ENCODE measurements around the gene LMOD1.
A peak's percentile ranks its signal among the peaks of the same experiment; 100 is the strongest.

Gene LMOD1

DNA sequence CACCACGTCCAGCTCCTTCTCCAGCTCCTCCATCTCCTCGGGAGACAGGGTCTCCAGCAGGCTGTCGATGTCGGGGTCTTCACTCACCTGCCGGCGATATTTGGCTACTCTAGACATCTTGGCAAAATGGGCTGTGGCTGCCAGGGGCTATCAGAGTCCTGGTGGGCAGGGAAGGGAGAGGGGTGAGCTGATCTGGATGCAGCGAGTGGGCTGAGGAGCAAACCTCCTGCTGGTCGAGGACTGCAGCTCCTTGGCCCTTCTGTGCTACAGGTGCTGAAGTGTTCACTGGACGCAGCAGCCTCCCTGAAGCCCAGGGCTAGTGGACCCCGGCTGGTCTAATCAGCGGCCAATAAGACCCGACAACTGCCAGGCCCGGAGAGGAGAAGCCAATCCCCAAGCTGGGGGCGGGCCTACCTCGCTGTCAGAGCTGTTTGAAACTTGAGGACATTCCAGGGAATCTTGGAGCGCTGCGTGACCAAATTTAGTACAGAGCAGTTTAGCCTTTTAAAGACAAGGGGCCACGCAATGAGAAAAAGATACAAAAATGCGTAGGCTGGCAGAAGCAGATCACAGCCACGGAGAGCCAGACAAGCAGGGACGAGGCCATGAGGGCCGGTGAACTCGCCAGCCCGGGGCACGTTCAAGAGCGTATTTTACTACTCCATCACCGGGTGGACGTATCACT, at the start of gene LMOD1:
Gene LMOD1 (minus strand): TSS at position 325 of the 685 bp plus-strand sequence. CDS start 208 bp downstream, at position 117.
- H3K4me3 ChIP-seq (replicated peaks in 1 of 2; ENCODE audit: low read depth in 2 of 2, low read length in 2 of 2) = peak within 1 kb of the TSS; percentile 38 to 42
- TF ChIP-seq, protein P1, sequence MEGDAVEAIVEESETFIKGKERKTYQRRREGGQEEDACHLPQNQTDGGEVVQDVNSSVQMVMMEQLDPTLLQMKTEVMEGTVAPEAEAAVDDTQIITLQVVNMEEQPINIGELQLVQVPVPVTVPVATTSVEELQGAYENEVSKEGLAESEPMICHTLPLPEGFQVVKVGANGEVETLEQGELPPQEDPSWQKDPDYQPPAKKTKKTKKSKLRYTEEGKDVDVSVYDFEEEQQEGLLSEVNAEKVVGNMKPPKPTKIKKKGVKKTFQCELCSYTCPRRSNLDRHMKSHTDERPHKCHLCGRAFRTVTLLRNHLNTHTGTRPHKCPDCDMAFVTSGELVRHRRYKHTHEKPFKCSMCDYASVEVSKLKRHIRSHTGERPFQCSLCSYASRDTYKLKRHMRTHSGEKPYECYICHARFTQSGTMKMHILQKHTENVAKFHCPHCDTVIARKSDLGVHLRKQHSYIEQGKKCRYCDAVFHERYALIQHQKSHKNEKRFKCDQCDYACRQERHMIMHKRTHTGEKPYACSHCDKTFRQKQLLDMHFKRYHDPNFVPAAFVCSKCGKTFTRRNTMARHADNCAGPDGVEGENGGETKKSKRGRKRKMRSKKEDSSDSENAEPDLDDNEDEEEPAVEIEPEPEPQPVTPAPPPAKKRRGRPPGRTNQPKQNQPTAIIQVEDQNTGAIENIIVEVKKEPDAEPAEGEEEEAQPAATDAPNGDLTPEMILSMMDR (IDR thresholded peaks at IDR 0.05; ENCODE audit: low read depth, low read length) = no peak
- peak; percentile 81 to 91 for DNase-seq (ENCODE audit: low read depth in 2 of 2)

GRCh38 chr1:201990427-201990826, 44.1 kb upstream of the LMOD1 start:
- peak in 1 of 2 donors; percentile 43 for DNase-seq (ENCODE audit: low read depth in 2 of 2)
- TF ChIP-seq, protein P1 (IDR thresholded peaks at IDR 0.05; ENCODE audit: low read depth, low read length) = no peak
- no peak overlapping the region for H3K4me3 ChIP-seq (replicated peaks in 1 of 2; ENCODE audit: low read depth in 2 of 2, low read length in 2 of 2)

DNA sequence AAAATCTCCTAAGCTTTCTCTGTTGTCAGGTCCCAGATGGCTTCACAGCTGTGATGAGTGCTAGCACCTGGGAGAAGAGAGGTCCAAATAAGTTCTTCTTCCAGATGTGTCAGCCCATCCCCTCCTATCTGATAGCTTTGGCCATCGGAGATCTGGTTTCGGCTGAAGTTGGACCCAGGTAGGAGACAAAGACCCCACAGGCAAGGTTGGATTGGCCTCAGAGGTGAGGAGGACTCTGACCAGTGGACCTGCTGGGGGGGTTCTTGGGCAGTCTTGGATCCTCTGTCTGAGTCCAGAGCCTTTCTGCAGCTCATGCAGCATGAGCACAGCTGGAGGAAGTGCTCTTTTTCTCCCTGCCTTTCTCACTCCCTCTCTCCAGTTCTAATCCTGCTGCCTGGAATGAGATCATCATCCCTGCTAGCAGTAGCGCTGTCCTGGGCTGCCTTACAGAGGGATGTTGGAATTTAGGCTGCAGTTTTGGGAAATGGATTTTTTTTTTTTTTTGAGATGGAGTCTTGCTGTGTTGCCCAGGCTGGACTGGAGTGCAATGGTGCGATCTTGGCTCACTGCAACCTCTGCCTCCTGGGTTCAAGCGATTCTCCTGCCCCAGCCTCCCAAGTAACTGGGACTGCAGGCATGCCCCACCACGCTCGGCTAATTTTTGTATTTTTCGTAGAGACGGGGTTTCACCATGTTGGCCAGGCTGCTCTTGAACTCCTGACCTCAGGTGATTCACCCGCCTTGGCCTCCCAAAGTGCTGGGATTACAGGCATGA, 43.2 kb upstream of the LMOD1 start:
- no peak for DNase-seq (ENCODE audit: low read depth in 2 of 2)
- H3K4me3 ChIP-seq (replicated peaks in 1 of 2; ENCODE audit: low read depth in 2 of 2, low read length in 2 of 2) = no peak overlapping the region
- TF ChIP-seq, protein P1 (IDR thresholded peaks at IDR 0.05; ENCODE audit: low read depth, low read length) = no peak

GRCh38 chr1:201988601-201989000, 42.3 kb upstream of the LMOD1 start:
- DNase-seq (ENCODE audit: low read depth in 2 of 2) = no peak
- H3K4me3 ChIP-seq (replicated peaks in 1 of 2; ENCODE audit: low read depth in 2 of 2, low read length in 2 of 2) = no peak overlapping the region
- TF ChIP-seq, protein P1 (IDR thresholded peaks at IDR 0.05; ENCODE audit: low read depth, low read length) = no peak

DNA sequence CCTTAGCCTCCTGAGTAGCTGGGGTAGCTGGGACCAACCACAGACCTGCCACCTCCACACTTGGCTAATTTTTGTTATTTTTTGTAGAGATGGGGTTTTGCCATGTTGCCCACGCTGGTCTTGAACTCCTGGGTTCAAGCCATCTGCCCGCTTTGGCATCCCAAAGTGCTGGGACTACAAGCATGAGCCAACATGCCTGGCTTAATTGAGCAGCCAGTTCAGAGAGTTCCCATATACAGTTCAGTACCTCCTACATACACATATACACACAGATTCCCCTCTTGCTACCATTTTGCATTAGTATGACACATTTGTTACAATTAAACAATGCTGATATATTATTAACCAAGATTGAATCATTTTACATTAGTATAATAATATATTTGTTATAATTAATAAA, 39.0 kb upstream of the LMOD1 start:
- DNase-seq (ENCODE audit: low read depth in 2 of 2) = no peak
- no peak overlapping the region for H3K4me3 ChIP-seq (replicated peaks in 1 of 2; ENCODE audit: low read depth in 2 of 2, low read length in 2 of 2)
- TF ChIP-seq, protein P1 (IDR thresholded peaks at IDR 0.05; ENCODE audit: low read depth, low read length) = no peak

GRCh38 chr1:201984446-201984845, 38.1 kb upstream of the LMOD1 start:
- DNase-seq (ENCODE audit: low read depth in 2 of 2) = no peak
- no peak overlapping the region for H3K4me3 ChIP-seq (replicated peaks in 1 of 2; ENCODE audit: low read depth in 2 of 2, low read length in 2 of 2)
- TF ChIP-seq, protein P1 (IDR thresholded peaks at IDR 0.05; ENCODE audit: low read depth, low read length) = no peak
